ENCODE data around the gene RIMBP2. TPM values are rescaled to one million over a fixed set of nuclear protein-coding genes. Genes with fewer than 3 reads are reported as not detected.

RIMBP2 gene
- total and polyA plus RNA-seq, 2 experiments from 2014 or later = 0.31 to 0.37 TPM

- TF ChIP-seq, protein P1, sequence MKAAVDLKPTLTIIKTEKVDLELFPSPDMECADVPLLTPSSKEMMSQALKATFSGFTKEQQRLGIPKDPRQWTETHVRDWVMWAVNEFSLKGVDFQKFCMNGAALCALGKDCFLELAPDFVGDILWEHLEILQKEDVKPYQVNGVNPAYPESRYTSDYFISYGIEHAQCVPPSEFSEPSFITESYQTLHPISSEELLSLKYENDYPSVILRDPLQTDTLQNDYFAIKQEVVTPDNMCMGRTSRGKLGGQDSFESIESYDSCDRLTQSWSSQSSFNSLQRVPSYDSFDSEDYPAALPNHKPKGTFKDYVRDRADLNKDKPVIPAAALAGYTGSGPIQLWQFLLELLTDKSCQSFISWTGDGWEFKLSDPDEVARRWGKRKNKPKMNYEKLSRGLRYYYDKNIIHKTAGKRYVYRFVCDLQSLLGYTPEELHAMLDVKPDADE (IDR thresholded peaks at IDR 0.05) = no peak
- TF ChIP-seq ZNF331 (CRISPR knock-in tag; IDR thresholded peaks at IDR 0.05; ENCODE audit: low read depth) = no peak
- no peak for TF ChIP-seq EZH2 (IDR thresholded peaks at IDR 0.05; ENCODE audit: low read depth, unreplicated experiment)
- no peak for TF ChIP-seq JUNB (IDR thresholded peaks at IDR 0.05; ENCODE audit: unreplicated experiment)
- no peak for TF ChIP-seq EZH2phosphoT487 (IDR thresholded peaks at IDR 0.05; ENCODE audit: unreplicated experiment)
Measured at GRCh38 chr12:130470969-130471368, 245.1 kb downstream of the RIMBP2 start (continued).

- H3K9me3 Mint-ChIP-seq = peaks cover 96% of the 10 kb centered on the region
- H3K27me3 Mint-ChIP-seq (ENCODE audit: insufficient read depth, low read depth, poor library complexity) = peaks cover 3% of the 10 kb centered on the region
- no peaks in the 10 kb centered on the region for H4K20me1 ChIP-seq (replicated peaks; ENCODE audit: insufficient read depth)
- H3K4me3 ChIP-seq = no peak overlapping the region
- H3K36me3 ChIP-seq (ENCODE audit: insufficient read depth) = no peaks in the 10 kb centered on the region
- H3K9me2 ChIP-seq (ENCODE audit: insufficient read depth) = no peaks in the 10 kb centered on the region
- DNase-seq (ENCODE audit: low spot score) (no peak), ATAC-seq (no peak)
- 0 out of 3 replicates have a peak, but pooled peaks cover 7% of the 10 kb centered on the region for H3K4me1 Mint-ChIP-seq
- peaks cover 27% of the 10 kb centered on the region for H3K36me3 Mint-ChIP-seq (ENCODE audit: low read depth)
- no peaks in the 10 kb centered on the region for H3F3A ChIP-seq (replicated peaks; ENCODE audit: low read depth)
- H3K4me1 ChIP-seq (ENCODE audit: insufficient read depth) = no peaks in the 10 kb centered on the region
- no peak overlapping the region for H2AFZ ChIP-seq
- H3K4me3 Mint-ChIP-seq = no peak overlapping the region
- no peak overlapping the region for H3K27ac Mint-ChIP-seq
- no peak overlapping the region for H3K27ac ChIP-seq (ENCODE audit: low read depth)
- no peaks in the 10 kb centered on the region for H3K27me3 ChIP-seq (ENCODE audit: insufficient read depth)
- no peaks in the 10 kb centered on the region for H3K79me2 ChIP-seq (replicated peaks; ENCODE audit: insufficient read depth)
- H3K4me2 ChIP-seq = no peak overlapping the region
- TF ChIP-seq ZNF462 (CRISPR knock-in tag; IDR thresholded peaks at IDR 0.05) (no peak), REST (IDR thresholded peaks at IDR 0.05; ENCODE audit: unreplicated experiment) (no peak), JUNB (IDR thresholded peaks at IDR 0.05; ENCODE audit: unreplicated experiment) (no peak), EZH2 (IDR thresholded peaks at IDR 0.05; ENCODE audit: low read depth, unreplicated experiment) (no peak), NANOG (IDR thresholded peaks at IDR 0.05; ENCODE audit: borderline replicate concordance) (no peak), ZNF331 (CRISPR knock-in tag; IDR thresholded peaks at IDR 0.05; ENCODE audit: low read depth) (no peak), EZH2phosphoT487 (IDR thresholded peaks at IDR 0.05; ENCODE audit: unreplicated experiment) (no peak), ZNF114 (CRISPR knock-in tag; IDR thresholded peaks at IDR 0.05) (no peak), POLR2AphosphoS5 (IDR thresholded peaks at IDR 0.05; ENCODE audit: low read depth) (no peak)
- TF ChIP-seq, protein P2, sequence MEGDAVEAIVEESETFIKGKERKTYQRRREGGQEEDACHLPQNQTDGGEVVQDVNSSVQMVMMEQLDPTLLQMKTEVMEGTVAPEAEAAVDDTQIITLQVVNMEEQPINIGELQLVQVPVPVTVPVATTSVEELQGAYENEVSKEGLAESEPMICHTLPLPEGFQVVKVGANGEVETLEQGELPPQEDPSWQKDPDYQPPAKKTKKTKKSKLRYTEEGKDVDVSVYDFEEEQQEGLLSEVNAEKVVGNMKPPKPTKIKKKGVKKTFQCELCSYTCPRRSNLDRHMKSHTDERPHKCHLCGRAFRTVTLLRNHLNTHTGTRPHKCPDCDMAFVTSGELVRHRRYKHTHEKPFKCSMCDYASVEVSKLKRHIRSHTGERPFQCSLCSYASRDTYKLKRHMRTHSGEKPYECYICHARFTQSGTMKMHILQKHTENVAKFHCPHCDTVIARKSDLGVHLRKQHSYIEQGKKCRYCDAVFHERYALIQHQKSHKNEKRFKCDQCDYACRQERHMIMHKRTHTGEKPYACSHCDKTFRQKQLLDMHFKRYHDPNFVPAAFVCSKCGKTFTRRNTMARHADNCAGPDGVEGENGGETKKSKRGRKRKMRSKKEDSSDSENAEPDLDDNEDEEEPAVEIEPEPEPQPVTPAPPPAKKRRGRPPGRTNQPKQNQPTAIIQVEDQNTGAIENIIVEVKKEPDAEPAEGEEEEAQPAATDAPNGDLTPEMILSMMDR (conservative IDR thresholded peaks at IDR 0.05; ENCODE audit: low read depth in 2 of 2) = no peak
- TF ChIP-seq, protein P1 (IDR thresholded peaks at IDR 0.05) = no peak
Measured at GRCh38 chr12:130469552-130469951, 246.5 kb downstream of the RIMBP2 start.
